ENCODE results near the gene RNF113B. TPM values are rescaled to one million over a fixed set of nuclear protein-coding genes. Genes with fewer than 3 reads are reported as not detected.

Gene RNF113B
- total and polyA plus RNA-seq, 2 of the 4 experiments (the other 2 are of a cell fraction), result not detected

- BruUV-seq (replicated peaks), result no TSS peak
- Histone ChIP-seq H3K79me1 (ENCODE audit: low read depth in 1 of 2, low read length in 2 of 2) (peaks cover 35 to 74% of the 10 kb centered on the region in 2 experiments), H3K23ac (ENCODE audit: low read depth, low read length) (no peak overlapping the region), H3K4me1 (ENCODE audit: control insufficient read depth, insufficient read depth, low read length) (peaks cover 19% of the 10 kb centered on the region), H3K4me3 (ENCODE audit: insufficient read depth, low read depth, low read length) (no peak overlapping the region), H2BK120ac (ENCODE audit: low read depth, low read length) (no peak overlapping the region), H3K18ac (ENCODE audit: low read depth, low read length) (no peak overlapping the region), H3K4ac (ENCODE audit: low read depth, low read length) (no peak overlapping the region), H3K9me1 (ENCODE audit: insufficient read depth, low read length) (peaks cover 26% of the 10 kb centered on the region), H4K8ac (ENCODE audit: low read depth in 2 of 2, low read length in 2 of 2) (no peak overlapping the region), H4K91ac (ENCODE audit: insufficient read depth, low read depth, low read length) (no peak overlapping the region), H3K27ac (ENCODE audit: insufficient read depth, low read length) (no peak overlapping the region), H2BK20ac (ENCODE audit: low read depth, low read length) (no peak overlapping the region), H2AK5ac (ENCODE audit: low read depth, low read length) (no peak overlapping the region), H3K27me3 (ENCODE audit: control insufficient read depth, insufficient read depth, low read length) (no peaks in the 10 kb centered on the region), H3K4me2 (ENCODE audit: low read depth, low read length) (no peak overlapping the region), H4K20me1 (ENCODE audit: insufficient read depth, low read length) (peaks cover 37% of the 10 kb centered on the region), H2AFZ (replicated peaks; ENCODE audit: low read length, poor library complexity) (no peak overlapping the region), H3K9ac (ENCODE audit: low read depth, low read length) (no peak overlapping the region), H3K56ac (ENCODE audit: extremely low read depth, insufficient read depth, low read length) (no peak overlapping the region), H3K36me3 (ENCODE audit: control insufficient read depth, insufficient read depth, low read length) (peaks cover 2% of the 10 kb centered on the region), H2BK15ac (ENCODE audit: low read depth, low read length) (no peak overlapping the region), H2AK9ac (replicated peaks; ENCODE audit: low read depth, low read length, poor library complexity) (no peak overlapping the region), H4K5ac (ENCODE audit: low read depth, low read length) (no peak overlapping the region), H3K9me3 (ENCODE audit: control insufficient read depth, insufficient read depth, low read length) (no peaks in the 10 kb centered on the region), H2BK5ac (ENCODE audit: low read depth, low read length, poor library complexity, severe bottlenecking) (no peak overlapping the region), H3K14ac (replicated peaks; ENCODE audit: low read depth, low read length) (no peak overlapping the region)
- intact Hi-C loops (cut with micrococcal nuclease), result loop anchor here (1.0 kb wide), 1 partner anchor 11 kb away; no protein-coding TSS in a partner anchor
- CTCF ChIA-PET, result no interaction called here
- WGBS, 2 experiments (ENCODE audit: extremely low coverage in 2 of 2, insufficient read length in 1 of 2), result no CpG with 5 or more reads among the region's 1 CpG
- dilution Hi-C loops (cut with HindIII; ENCODE audit: low sequenced_read_pairs, unreplicated experiment), result no loop called here
- POLR2A ChIA-PET (ENCODE audit: unreplicated experiment), result no interaction called here
- peak; percentile 68 for DNase-seq
- TF ChIP-seq CEBPB (IDR thresholded peaks at IDR 0.05; ENCODE audit: low read depth, low read length), result peak; percentile 20; the same call in 1 of the 2 replicates
- TF ChIP-seq MAFK (IDR thresholded peaks at IDR 0.05; ENCODE audit: low read depth, low read length), result 0 out of 2 replicates have a peak, but pooled peaks have one; percentile 29
- TF ChIP-seq MXI1 (IDR thresholded peaks at IDR 0.05; ENCODE audit: borderline replicate concordance, low read depth, low read length), result no peak
- ATAC-seq (ENCODE audit: low read depth), result no peak
- in situ Hi-C loops (cut with MboI; ENCODE audit: low sequenced_read_pairs), result no loop called here
These were observed 7.7 kb upstream of the RNF113B start for GRCh38 chr13:98184792-98185191.
